A673 (cell line): ENCODE data around the gene GRID1.

Experiments used
- EZH2 ChIP-seq: fragments of 200-600 bp; sonication (generic); IDR thresholded peaks from 2 replicates; pipeline ENCODE4 v1.6.1; 2017; ENCODE audit warnings: borderline replicate concordance, low read depth, mild to moderate bottlenecking, mixed read lengths, antibody characterized with exemption, low read length; ENCODE audit not compliant: poor library complexity, severe bottlenecking
- TF ChIP-seq, protein P1 (sequence below): fragments of 300-800, 200-600 bp; sonication (generic); conservative IDR thresholded peaks from 2 replicates; pipeline ENCODE4 v1.5.1; 2017; ENCODE audit warnings: low read depth, mild to moderate bottlenecking, antibody characterized with exemption, low read length, moderate library complexity, mixed read lengths

DNA sequence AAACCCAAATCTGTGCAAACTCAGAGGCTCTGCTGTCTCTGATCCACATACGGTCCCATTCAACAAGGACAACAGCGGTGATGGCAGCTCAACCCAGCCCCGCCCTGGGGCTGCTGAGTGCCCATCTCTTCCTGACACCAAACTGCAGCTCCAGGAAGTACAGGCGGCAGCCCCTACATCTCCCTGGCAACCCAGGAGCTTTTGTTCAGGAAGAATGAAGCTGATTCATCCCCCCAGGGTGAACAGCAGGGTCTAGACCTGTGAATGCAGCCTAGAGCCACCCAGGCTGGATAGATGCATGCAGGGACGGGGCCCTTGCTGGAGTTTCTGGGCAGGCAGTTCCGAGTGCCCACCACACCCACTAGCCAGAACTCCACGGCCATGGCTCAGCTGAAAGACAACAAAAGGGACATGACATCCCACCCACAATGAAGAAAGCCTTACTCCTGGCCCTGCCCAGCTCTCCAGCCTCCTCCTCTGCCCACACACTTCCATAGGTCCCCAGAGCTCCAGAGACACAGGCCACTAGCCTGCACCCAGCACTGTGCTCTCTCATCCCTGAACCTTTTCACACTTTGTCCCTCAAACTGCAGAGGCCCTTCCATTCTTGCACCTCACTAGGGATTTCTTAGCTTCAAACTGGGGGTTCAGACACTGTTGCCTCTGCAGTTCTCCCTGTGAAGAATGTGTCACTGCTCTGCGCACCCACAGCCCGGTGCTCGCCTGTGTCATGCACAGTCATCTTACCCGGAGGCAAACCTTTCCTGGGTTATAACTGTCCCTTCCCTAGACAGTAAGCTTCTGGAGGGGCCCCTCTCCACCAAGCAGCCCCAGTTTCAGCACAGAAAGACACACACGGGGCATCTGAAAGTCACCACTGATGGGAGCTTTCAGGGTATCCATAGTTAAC, 99.1 kb downstream of the GRID1 start:
- TF ChIP-seq, protein P1, sequence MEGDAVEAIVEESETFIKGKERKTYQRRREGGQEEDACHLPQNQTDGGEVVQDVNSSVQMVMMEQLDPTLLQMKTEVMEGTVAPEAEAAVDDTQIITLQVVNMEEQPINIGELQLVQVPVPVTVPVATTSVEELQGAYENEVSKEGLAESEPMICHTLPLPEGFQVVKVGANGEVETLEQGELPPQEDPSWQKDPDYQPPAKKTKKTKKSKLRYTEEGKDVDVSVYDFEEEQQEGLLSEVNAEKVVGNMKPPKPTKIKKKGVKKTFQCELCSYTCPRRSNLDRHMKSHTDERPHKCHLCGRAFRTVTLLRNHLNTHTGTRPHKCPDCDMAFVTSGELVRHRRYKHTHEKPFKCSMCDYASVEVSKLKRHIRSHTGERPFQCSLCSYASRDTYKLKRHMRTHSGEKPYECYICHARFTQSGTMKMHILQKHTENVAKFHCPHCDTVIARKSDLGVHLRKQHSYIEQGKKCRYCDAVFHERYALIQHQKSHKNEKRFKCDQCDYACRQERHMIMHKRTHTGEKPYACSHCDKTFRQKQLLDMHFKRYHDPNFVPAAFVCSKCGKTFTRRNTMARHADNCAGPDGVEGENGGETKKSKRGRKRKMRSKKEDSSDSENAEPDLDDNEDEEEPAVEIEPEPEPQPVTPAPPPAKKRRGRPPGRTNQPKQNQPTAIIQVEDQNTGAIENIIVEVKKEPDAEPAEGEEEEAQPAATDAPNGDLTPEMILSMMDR = no peak
- no peak for TF ChIP-seq EZH2
